HEK293 (cell line): ENCODE measurements around the gene PSMD5.
A peak's percentile ranks its signal among the peaks of the same experiment; 100 is the strongest.

ENCODE experiments used
- CTCF ChIA-PET: fragments of 350-600 bp; formaldehyde crosslinking; extraction: SDS; loops from one replicate; lab custom pipeline; 2021; ENCODE audit warnings: antibody characterized with exemption; lab: Yijun Ruan, JAX
- POLR2A ChIA-PET: fragments of 300-600 bp; formaldehyde crosslinking; extraction: SDS; loops from one replicate; lab custom pipeline; 2020; ENCODE audit warnings: antibody characterized with exemption, inconsistent platforms; lab: Yijun Ruan, JAX
- H3K27ac ChIP-seq: fragments of 200-500 bp; sonication (Bioruptor generic); 2 replicates; pipeline ENCODE4 v1.5.1; 2014; ENCODE audit warnings: low read depth, low read length, control low read depth, inconsistent platforms; ENCODE audit errors: extremely low read depth
- H3K36me3 ChIP-seq, 2 experiments: fragments of 200-500 bp in 1 of 2; sonication (Bioruptor generic) in 1 of 2; 1 replicate in 1 of 2; 2 replicates in 1 of 2; pipeline ENCODE4 v1.5.1; 2014 to 2017; ENCODE audit warnings: inconsistent platforms in 2 of 2, low read length in 2 of 2; ENCODE audit not compliant: control insufficient read depth in 2 of 2, insufficient read depth in 1 of 2
- H3K4me1 ChIP-seq: fragments of 200-500 bp; sonication (Bioruptor generic); 2 replicates; pipeline ENCODE4 v1.5.1; 2014; ENCODE audit warnings: mild to moderate bottlenecking, low read length, inconsistent platforms; ENCODE audit not compliant: control insufficient read depth, insufficient read depth
- H3K4me3 ChIP-seq: 2 replicates; pipeline ENCODE4 v1.5.1; 2011; ENCODE audit warnings: low read depth, mild to moderate bottlenecking, control low read depth, low read length, moderate library complexity
- H3K9me3 ChIP-seq: fragments of 200-500 bp; sonication (Bioruptor generic); 2 replicates; pipeline ENCODE4 v1.5.1; 2014; ENCODE audit warnings: low read depth, low read length, inconsistent platforms; ENCODE audit not compliant: control insufficient read depth, insufficient read depth
- AEBP2 ChIP-seq: fragments of 450-650 bp; formaldehyde crosslinking; IDR thresholded peaks from 2 replicates; pipeline ENCODE4 v1.5.1; 2016; ENCODE audit warnings: missing biosample characterization, missing genetic modification characterization, borderline replicate concordance
- BCL6B ChIP-seq: fragments of 450-650 bp; formaldehyde crosslinking; IDR thresholded peaks from 2 replicates; pipeline ENCODE4 v1.5.1; 2017; ENCODE audit warnings: missing biosample characterization, missing genetic modification characterization
- ELK4 ChIP-seq: IDR thresholded peaks from 2 replicates; pipeline ENCODE4 v1.6.1; 2011; ENCODE audit warnings: mild to moderate bottlenecking, low read depth, low read length, borderline replicate concordance
- GLI2 ChIP-seq: fragments of 450-650 bp; formaldehyde crosslinking; IDR thresholded peaks from 2 replicates; pipeline ENCODE4; 2017; ENCODE audit warnings: missing biosample characterization, missing genetic modification characterization, low read depth, borderline replicate concordance
- GLIS2 ChIP-seq: fragments of 450-650 bp; formaldehyde crosslinking; IDR thresholded peaks from 2 replicates; pipeline ENCODE4 v1.5.1; 2016; ENCODE audit warnings: missing biosample characterization, missing genetic modification characterization
- KLF16 ChIP-seq: fragments of 450-650 bp; formaldehyde crosslinking; IDR thresholded peaks from 2 replicates; pipeline ENCODE4 v1.5.1; 2017; ENCODE audit warnings: missing biosample characterization, missing genetic modification characterization
- MYNN ChIP-seq: fragments of 450-650 bp; formaldehyde crosslinking; IDR thresholded peaks from 2 replicates; pipeline ENCODE4 v1.5.1; 2016; ENCODE audit warnings: missing biosample characterization, missing genetic modification characterization, borderline replicate concordance
- RBAK ChIP-seq: fragments of 450-650 bp; formaldehyde crosslinking; IDR thresholded peaks from 2 replicates; pipeline ENCODE4 v1.5.1; 2016; ENCODE audit warnings: missing biosample characterization, missing genetic modification characterization
- SETDB1 ChIP-seq: IDR thresholded peaks from one replicate; pipeline ENCODE4 v1.6.1; 2017; ENCODE audit warnings: mild to moderate bottlenecking, low read length, moderate library complexity, mixed read lengths; ENCODE audit not compliant: insufficient read length
- TCF7L2 ChIP-seq: IDR thresholded peaks from 2 replicates; pipeline ENCODE4 v1.6.1; 2011; ENCODE audit warnings: low read depth, mild to moderate bottlenecking, inconsistent platforms, low read length, moderate library complexity, borderline replicate concordance
- ZBTB26 ChIP-seq: fragments of 450-650 bp; formaldehyde crosslinking; optimal IDR thresholded peaks from 2 replicates; pipeline ENCODE3; 2016; ENCODE audit warnings: missing biosample characterization, mild to moderate bottlenecking, missing genetic modification characterization
- ZBTB44 ChIP-seq: fragments of 450-650 bp; IDR thresholded peaks from 2 replicates; pipeline ENCODE4 v1.5.1; 2018; ENCODE audit warnings: missing biosample characterization, mild to moderate bottlenecking, missing genetic modification characterization
- ZIC2 ChIP-seq: fragments of 450-650 bp; formaldehyde crosslinking; IDR thresholded peaks from 2 replicates; pipeline ENCODE4 v1.5.1; 2016; ENCODE audit warnings: missing biosample characterization, missing genetic modification characterization
- ZNF112 ChIP-seq: fragments of 450-650 bp; formaldehyde crosslinking; IDR thresholded peaks from 2 replicates; pipeline ENCODE4 v1.5.0; 2017; ENCODE audit warnings: missing biosample characterization, missing genetic modification characterization
- ZNF19 ChIP-seq: fragments of 450-650 bp; formaldehyde crosslinking; IDR thresholded peaks from 2 replicates; pipeline ENCODE4; 2016; ENCODE audit warnings: missing biosample characterization, missing genetic modification characterization, low read depth
- ZNF248 ChIP-seq: fragments of 450-650 bp; formaldehyde crosslinking; IDR thresholded peaks from 2 replicates; pipeline ENCODE4 v1.5.1; 2017; ENCODE audit warnings: missing biosample characterization, missing genetic modification characterization
- ZNF362 ChIP-seq: fragments of 450-650 bp; formaldehyde crosslinking; IDR thresholded peaks from 2 replicates; pipeline ENCODE4 v1.5.1; 2016; ENCODE audit warnings: missing biosample characterization, missing genetic modification characterization
- ZNF423 ChIP-seq: fragments of 450-650 bp; formaldehyde crosslinking; IDR thresholded peaks from 2 replicates; pipeline ENCODE4 v1.5.1; 2016; ENCODE audit warnings: missing biosample characterization, missing genetic modification characterization
- ZNF548 ChIP-seq: fragments of 450-650 bp; formaldehyde crosslinking; IDR thresholded peaks from 2 replicates; pipeline ENCODE4 v1.5.1; 2016; ENCODE audit warnings: missing biosample characterization, missing genetic modification characterization
- ZNF560 ChIP-seq: fragments of 450-650 bp; formaldehyde crosslinking; IDR thresholded peaks from 2 replicates; pipeline ENCODE4 v1.5.1; 2017; ENCODE audit warnings: missing biosample characterization, missing genetic modification characterization, borderline replicate concordance
- ZNF571 ChIP-seq: fragments of 450-650 bp; formaldehyde crosslinking; IDR thresholded peaks from 2 replicates; pipeline ENCODE4 v1.5.0; 2017; ENCODE audit warnings: missing biosample characterization, missing genetic modification characterization
- ZNF621 ChIP-seq: fragments of 450-650 bp; formaldehyde crosslinking; IDR thresholded peaks from 2 replicates; pipeline ENCODE4 v1.5.1; 2017; ENCODE audit warnings: missing biosample characterization, missing genetic modification characterization
- ZNF626 ChIP-seq: fragments of 450-650 bp; sonication (Bioruptor Pico); formaldehyde crosslinking; IDR thresholded peaks from 2 replicates; pipeline ENCODE4 v1.5.1; 2018; ENCODE audit warnings: missing biosample characterization, missing genetic modification characterization, inconsistent platforms
- ZNF747 ChIP-seq: fragments of 450-650 bp; formaldehyde crosslinking; IDR thresholded peaks from 2 replicates; pipeline ENCODE4 v1.5.1; 2016; ENCODE audit warnings: missing biosample characterization, missing genetic modification characterization
- ZNF768 ChIP-seq: fragments of 450-650 bp; formaldehyde crosslinking; IDR thresholded peaks from 2 replicates; pipeline ENCODE4 v1.5.1; 2018; ENCODE audit warnings: missing biosample characterization, mild to moderate bottlenecking, missing genetic modification characterization
- ZNF785 ChIP-seq: fragments of 450-650 bp; formaldehyde crosslinking; IDR thresholded peaks from 2 replicates; pipeline ENCODE4 v1.5.1; 2016; ENCODE audit warnings: missing biosample characterization, missing genetic modification characterization
- ZSCAN18 ChIP-seq: fragments of 450-650 bp; formaldehyde crosslinking; IDR thresholded peaks from 2 replicates; pipeline ENCODE4 v1.5.1; 2016; ENCODE audit warnings: missing biosample characterization, missing genetic modification characterization
- ZSCAN30 ChIP-seq: fragments of 450-650 bp; IDR thresholded peaks from 2 replicates; pipeline ENCODE4 v1.5.1; 2018; ENCODE audit warnings: missing biosample characterization, mild to moderate bottlenecking, missing genetic modification characterization, moderate library complexity

Gene PSMD5

GRCh38 chr9:120876842-120877240 is 34.1 kb upstream of the PSMD5 start, which contains the start of gene PHF19 (continued):
- TF ChIP-seq ZNF362 (tag by site-specific recombination) (no peak), ZNF560 (tag by site-specific recombination) (no peak), ZSCAN30 (tag by site-specific recombination) (no peak), GLIS2 (peak; percentile 64), RBAK (tag by site-specific recombination) (no peak), ZNF571 (tag by site-specific recombination) (no peak), ELK4 (no peak), ZNF747 (tag by site-specific recombination) (no peak), ZNF768 (tag by site-specific recombination) (no peak), ZBTB26 (peak; percentile 15), ZNF548 (tag by site-specific recombination) (no peak), ZBTB44 (tag by site-specific recombination) (no peak), AEBP2 (tag by site-specific recombination) (no peak), ZNF112 (tag by site-specific recombination) (no peak), ZIC2 (peak; percentile 62), ZNF423 (tag by site-specific recombination) (peak; percentile 47; the same call in 1 of the 2 replicates), MYNN (tag by site-specific recombination) (no peak), KLF16 (no peak; the same call in 1 of the 2 replicates)

- peak overlapping the region; percentile 71 for H3K27ac ChIP-seq
- H3K36me3 ChIP-seq, result peaks cover 0 to 29% of the 10 kb centered on the region in 2 experiments; a peak in 2 of 3 replicates
- H3K4me3 ChIP-seq, result peak overlapping the region; percentile 72
- CTCF ChIA-PET, result no interaction called here
- no peaks in the 10 kb centered on the region for H3K9me3 ChIP-seq
- POLR2A ChIA-PET, result interaction anchor here (0.6 to 1.5 kb wide), 2 partner anchors 34 to 83 kb away, joined by 3 read pairs; partner anchors contain the start of genes FBXW2 and PSMD5
- H3K4me1 ChIP-seq, result no peaks in the 10 kb centered on the region
- TF ChIP-seq BCL6B (tag by site-specific recombination) (no peak), ZSCAN18 (no peak), ZNF621 (tag by site-specific recombination) (no peak), ZNF785 (tag by site-specific recombination) (no peak), GLI2 (no peak), ZNF248 (tag by site-specific recombination) (no peak), ZNF19 (no peak), TCF7L2 (no peak), SETDB1 (no peak), ZNF626 (tag by site-specific recombination) (no peak)
Observed at GRCh38 chr9:120875954-120876841, 33.5 kb upstream of the PSMD5 start.
